Measurements from ENCODE around the gene TSPAN5.

TSPAN5 gene

GRCh38 chr4:98514741-98515469, 143.5 kb downstream of the TSPAN5 start:
- no peak for FAIRE-seq

DNA sequence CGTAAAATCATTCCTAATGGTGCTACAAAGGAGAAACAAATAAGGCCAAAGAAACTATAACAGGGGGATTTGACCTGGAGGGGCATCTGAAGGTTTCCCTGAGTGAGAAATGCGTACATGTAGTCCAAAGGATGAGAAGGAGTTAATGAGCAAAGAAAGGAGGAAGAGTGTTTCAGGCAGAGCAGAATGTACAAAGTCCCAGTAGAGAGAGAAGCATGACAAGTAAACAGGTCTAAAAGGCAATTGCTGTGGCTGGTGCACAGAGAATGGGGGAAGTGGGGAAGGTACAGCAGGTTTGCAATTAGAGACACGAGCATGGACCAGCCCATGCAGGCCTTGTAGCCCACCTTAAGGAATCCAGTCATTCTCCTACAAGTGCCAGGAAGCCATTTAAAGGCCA, 145.5 kb downstream of the TSPAN5 start:
- no peak for FAIRE-seq

GRCh38 chr4:98510757-98511517, 147.5 kb downstream of the TSPAN5 start:
- FAIRE-seq: no peak

GRCh38 chr4:98510340-98510739, 148.1 kb downstream of the TSPAN5 start:
- FAIRE-seq: no peak

DNA sequence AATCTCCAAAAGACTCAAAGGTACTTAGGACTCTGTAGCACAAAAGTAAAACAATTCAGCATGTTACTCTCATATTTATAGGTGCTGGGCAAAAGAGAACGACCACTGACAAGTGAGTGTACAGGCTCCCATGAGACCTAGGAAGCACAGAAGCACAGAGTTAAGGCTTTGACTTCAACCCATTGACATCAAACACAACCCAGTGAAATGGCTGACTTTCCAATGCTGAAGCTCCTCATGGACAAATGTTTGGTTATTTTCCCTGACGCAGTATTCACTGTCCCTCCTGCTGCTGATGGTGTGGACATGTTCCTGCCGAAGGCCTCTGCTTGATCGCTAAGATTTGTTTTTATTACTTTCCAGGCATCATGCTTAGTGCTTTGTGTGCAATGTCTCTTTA, 148.7 kb downstream of the TSPAN5 start:
- FAIRE-seq: no peak

DNA sequence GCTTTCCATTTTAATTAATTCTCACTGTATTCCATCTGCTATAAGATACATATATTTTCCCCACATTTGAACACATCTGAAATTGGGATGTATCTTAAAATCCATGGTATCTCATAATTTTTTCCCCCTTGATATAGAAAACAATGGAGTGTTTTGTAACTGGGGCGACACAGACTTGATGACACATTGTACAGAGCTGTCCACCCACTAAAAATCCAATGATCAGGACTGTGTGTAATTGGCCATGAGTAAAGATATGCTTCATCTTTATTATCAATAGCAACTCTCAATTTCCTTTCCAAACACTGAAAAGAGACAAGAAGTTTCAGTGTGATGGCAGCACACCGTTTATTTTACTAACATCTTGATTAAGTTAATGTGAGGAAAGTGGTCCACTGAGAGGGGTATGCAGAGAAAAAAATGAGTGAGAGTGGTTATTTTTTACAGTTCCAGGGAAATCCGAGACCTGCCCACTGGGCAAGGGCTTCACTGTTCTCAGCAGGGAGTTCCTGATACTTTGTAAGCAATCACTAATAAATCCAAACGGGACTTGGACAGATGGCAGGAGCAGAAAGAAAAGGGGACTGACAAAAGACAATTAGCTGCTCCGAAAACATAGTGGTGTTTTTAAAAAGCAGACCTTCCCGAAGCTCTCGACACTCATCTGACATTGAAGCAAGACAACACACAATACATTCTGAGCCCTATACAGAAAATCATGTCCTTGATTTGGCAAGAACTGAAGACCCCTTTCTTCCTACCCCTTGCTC, 149.4 kb downstream of the TSPAN5 start:
- FAIRE-seq: no peak

DNA sequence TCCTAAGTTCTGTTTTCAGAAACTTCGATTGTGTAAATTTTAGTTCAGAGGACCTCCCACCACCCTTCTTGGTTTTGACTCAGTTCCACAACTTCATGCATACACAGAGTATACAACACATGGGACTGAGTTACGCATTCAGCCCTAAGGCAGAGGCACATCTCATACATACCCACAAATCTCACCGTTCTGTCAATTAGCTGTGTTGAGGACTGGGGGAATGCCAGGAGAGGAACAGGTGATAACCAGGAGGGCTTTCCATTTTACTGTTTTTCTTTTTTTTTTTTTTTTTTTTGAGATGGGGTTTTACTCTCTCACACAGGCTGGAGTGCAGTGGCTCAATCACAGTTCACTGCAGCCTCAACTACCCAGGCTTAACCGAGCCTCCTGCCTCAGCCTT, 150.2 kb downstream of the TSPAN5 start:
- FAIRE-seq: no peak

GRCh38 chr4:98507299-98507698, 151.1 kb downstream of the TSPAN5 start:
- no peak for FAIRE-seq

GRCh38 chr4:98506462-98507132, 151.8 kb downstream of the TSPAN5 start:
- no peak for FAIRE-seq

GRCh38 chr4:98505992-98506391, 152.4 kb downstream of the TSPAN5 start:
- no peak for FAIRE-seq

- FAIRE-seq: no peak
These were observed 154.3 kb downstream of the TSPAN5 start for GRCh38 chr4:98504091-98504490.

GRCh38 chr4:98503676-98504075, 154.7 kb downstream of the TSPAN5 start:
- FAIRE-seq: no peak

- no peak for FAIRE-seq
These were observed 155.8 kb downstream of the TSPAN5 start for GRCh38 chr4:98502624-98503023.

- no peak for FAIRE-seq
These were observed 156.4 kb downstream of the TSPAN5 start for GRCh38 chr4:98502031-98502430.

GRCh38 chr4:98501383-98501782, 157.0 kb downstream of the TSPAN5 start:
- FAIRE-seq: no peak

DNA sequence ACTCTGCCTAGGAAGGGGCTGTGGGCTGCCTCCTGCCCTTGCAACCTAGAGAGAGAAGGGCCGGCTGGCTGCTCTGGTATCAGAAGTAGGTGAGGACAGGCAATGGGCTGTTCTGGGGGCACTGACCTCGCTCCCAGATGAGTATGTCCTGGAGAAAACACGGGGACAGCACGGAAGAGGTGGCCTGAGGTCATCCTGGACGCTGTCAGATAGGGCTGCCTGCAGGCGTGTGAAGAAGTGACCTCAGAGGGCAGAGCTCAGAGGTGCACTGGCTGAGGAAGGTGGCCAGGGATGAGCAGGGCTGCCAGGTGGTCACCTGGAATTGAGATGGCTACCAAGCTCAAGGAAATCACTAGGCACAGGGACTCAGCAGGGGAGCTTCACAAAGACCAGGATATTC, 159.6 kb downstream of the TSPAN5 start:
- no peak for FAIRE-seq

DNA sequence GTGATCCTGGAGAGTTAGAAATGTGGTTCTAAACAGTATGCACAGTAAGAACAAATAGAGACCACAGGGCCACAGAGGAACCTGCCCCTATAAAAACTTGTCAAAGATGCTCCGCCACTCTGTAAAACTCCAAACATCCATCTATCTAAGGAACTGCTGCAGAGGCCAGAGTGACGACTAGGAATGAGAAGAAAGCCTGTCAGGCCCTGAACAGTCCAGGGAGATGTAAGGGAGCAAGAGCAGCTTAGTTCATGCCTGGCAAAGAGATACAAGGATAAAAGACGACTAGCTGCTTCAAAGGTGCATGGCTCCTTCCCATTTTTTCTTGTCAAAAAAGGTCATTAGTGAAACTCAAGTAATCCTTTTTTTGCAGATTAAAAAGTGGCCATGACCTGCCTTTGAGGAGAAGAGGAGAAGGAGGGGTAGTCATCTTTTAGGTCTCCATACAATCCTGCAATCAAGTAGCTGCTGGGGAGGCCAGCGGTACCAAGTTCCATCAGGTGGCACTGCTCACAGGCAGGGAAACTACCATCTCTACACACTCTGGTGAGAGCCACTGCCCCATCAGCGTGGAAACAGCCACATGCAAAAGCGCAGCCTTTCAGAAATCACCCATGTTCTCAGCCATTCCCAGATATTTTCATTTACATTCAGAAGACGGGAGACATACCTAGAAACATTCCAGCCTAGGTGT, 162.1 kb downstream of the TSPAN5 start:
- no peak for FAIRE-seq

GRCh38 chr4:98493296-98493695, 165.1 kb downstream of the TSPAN5 start:
- FAIRE-seq: no peak

DNA sequence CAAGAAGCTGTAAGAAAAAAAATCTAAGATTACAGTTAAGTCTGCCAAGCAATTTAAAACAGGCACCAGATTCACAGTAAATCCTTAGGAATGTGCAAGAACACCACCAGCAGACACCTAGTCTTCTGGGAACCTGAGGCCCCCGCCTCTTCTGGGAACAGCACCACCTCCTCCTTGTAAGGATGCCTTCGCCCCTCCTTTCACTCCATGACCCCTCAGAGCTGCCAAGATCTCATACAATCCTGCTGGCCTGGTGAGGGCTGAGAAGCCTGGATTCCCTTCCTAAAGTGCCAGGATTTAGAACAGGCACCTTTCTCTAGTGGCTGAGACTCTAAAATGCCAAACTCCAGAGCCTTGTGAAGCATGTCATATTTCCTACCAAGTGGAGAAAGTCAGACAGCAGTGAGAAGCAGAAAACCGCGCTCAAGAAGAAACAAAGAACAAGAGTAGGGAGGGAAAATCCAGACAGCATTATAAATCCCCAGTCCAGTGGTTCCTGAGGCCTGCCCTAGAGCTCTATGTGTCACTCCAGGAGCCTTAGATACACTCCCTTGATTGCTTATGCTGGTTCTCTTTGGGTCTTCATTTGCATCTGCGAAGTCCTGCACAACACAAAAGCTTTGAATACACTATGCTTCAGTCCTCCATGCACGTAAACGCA, 166.4 kb downstream of the TSPAN5 start:
- FAIRE-seq: no peak

- no peak for FAIRE-seq
These were observed 168.2 kb downstream of the TSPAN5 start for GRCh38 chr4:98490251-98490650.

- FAIRE-seq: no peak
These were observed 172.5 kb downstream of the TSPAN5 start for GRCh38 chr4:98485816-98486345.

DNA sequence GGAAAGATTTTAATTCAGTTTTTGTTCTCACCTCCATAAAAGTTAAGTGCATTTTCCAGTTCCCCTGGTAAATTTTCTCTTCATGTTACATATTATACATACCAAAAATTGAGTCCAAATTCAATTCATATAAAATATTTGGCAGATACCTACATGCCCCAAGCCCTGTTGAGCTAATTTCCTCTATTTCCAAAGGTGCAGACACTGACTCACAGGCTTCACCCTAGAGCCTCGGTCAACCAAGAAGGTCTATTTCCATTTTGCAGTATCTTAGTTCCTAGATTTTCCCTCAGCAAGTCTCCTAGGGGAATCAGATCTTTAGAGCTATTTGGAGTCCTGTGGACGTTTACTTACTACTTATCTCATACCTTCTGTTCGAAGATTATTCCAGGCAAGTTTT, 174.4 kb downstream of the TSPAN5 start:
- FAIRE-seq: no peak

Data from G401.6 (cell line).